GM12864 (cell line): ENCODE data around the gene LRRC4C.
"Not testable (repeated sequence)": the region's sequence is repeated elsewhere in the genome, so short reads cannot be mapped to it uniquely, and the experiment has no call there.

ENCODE experiments used
- DNase-seq: peaks from one replicate; pipeline ENCODE4 v3.0.0-alpha.2; 2011; ENCODE audit warnings: low read depth
- H3K4me3 ChIP-seq: 2 replicates; pipeline ENCODE4 v1.5.1; 2011; ENCODE audit warnings: mild to moderate bottlenecking, low read depth, low read length, control low read depth
- CTCF ChIP-seq: IDR thresholded peaks from 2 replicates; pipeline ENCODE4 v1.5.1; 2011; ENCODE audit warnings: low read depth, mild to moderate bottlenecking, moderate library complexity, low read length, control low read depth, inconsistent platforms; ENCODE audit errors: missing control alignments

Gene LRRC4C

DNA sequence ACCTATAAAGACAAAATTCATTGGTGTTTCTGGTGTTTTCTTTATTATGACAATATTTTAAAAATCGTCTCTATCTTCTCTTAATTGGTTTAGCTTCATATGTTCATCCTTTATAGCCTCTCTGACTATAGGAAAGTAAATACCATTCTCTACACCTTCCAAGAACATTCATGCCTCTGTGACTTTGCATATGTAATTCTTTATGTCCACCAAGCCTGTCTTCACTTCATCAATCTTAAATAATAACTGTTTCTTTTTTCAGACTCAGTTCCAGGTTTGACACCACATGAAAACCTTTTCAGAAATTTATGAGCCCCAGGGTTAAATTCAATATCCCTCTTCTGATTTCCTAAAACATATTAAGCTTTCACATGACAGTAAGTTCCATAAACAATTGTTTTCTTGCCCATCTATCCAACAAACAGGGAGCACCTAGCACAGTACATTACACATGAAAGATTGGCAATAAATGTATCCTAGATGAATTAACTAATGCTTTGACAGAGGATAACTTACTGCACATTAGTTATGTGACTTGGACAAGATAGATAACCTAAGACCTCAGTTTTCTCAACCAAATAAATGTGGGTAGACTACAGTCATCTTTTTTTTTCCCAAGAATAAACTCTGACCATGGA is 886.1 kb downstream of the LRRC4C start:
- no peak overlapping the region for H3K4me3 ChIP-seq
- no peak for TF ChIP-seq CTCF
- DNase-seq = no peak

DNA sequence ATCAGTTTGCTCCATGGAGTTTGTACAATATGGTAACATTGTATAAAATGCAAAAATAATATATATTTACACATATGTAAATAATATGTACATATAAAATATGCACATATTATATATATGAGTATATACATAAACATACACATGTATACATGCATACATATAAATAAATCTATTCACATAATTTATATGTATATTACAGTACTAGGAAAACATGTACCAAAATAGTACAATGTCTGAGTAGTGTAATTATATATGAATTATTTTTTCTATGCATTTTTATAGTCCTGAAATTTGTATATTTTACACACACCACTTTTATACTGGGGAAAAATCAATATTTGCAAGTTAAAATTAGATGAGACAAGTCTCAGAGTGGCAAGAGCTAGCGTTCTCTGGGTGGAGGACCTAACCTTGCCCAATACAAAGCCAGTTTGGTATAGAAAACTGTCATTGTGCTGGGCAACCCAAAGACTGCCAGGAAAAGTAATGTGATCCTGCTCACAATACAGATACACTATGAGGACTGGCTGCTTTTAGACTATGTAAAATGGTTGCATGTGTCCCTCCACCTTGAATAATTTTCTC is 889.4 kb downstream of the LRRC4C start:
- TF ChIP-seq CTCF = no peak
- no peak for DNase-seq
- no peak overlapping the region for H3K4me3 ChIP-seq

DNA sequence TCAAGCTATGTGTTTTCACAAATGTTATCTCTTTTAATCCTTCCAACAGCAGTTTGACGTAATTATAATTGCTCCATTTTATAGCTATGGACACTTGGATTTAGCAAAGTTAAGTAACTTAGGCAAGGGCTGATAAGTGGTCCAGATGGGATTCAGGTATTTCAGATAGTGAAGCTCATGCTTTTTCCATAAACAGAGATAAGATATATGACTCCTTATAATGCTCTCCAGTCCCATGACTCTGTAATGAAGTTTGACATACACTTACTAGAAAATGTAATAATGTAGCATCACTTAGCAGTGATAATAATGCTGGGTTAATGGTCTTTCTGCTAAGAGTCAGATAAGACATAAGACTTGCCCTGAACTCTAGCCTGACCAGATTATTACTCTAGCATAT is 892.1 kb downstream of the LRRC4C start:
- DNase-seq = no peak
- H3K4me3 ChIP-seq = no peak overlapping the region
- no peak for TF ChIP-seq CTCF

DNA sequence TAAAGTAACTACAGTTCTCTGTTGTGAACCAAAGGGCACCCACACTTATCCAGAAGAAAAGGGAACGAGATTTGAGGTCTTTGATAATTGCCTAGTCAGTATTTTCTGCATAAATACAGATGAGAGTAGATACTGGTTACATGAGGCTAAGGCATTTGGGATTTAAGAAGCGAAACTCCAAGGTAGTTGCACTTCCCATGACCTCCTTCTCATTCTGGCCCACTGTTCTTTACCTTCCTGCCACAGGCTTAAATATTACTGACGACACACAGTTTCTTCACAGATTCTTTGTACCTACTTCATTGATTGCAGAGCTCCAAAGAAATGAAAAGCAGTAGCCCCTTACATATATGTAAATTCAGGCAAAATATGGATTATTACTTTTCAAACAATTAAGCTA is 915.3 kb downstream of the LRRC4C start:
- no peak overlapping the region for H3K4me3 ChIP-seq
- DNase-seq = no peak
- no peak for TF ChIP-seq CTCF

DNA sequence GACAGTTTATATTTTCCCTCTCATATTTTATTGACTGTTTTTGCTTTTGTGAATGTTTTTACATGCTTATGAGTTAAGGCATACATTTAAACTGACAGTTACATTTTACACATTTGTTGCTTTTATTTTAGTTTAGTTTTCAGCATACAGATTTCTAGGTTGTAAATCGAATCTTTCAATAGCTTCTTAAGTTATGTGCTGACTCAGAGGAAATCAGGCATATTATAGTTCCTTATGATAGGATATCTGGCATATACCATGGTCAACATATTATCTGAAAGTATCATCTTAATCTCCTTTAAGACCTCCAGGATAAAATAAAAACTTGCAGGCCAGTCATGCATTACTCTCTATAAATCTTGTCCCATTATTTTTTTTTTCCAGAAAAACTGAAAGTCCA is 916.6 kb downstream of the LRRC4C start:
- H3K4me3 ChIP-seq = no peak overlapping the region
- DNase-seq = no peak
- TF ChIP-seq CTCF = no peak

DNA sequence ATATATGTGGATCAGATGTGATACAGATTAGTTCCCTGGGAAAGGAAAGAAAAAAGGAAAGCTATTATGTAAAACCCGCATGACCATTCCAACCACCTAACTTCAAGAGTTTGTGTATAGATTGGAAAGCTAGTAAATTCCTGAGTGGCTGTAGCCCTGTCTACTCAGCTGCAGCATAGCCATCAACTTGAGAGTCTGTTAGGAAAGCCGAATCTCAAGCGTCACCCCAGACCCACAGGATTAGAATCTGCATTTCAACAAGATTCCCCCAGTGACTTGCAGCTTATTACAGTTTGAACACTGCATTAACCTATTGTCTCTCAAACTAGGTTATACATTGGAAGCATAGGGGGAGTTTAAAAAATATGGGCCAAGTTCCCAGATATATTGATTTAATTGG is 921.7 kb downstream of the LRRC4C start:
- no peak for DNase-seq
- H3K4me3 ChIP-seq = no peak overlapping the region
- TF ChIP-seq CTCF = no peak

DNA sequence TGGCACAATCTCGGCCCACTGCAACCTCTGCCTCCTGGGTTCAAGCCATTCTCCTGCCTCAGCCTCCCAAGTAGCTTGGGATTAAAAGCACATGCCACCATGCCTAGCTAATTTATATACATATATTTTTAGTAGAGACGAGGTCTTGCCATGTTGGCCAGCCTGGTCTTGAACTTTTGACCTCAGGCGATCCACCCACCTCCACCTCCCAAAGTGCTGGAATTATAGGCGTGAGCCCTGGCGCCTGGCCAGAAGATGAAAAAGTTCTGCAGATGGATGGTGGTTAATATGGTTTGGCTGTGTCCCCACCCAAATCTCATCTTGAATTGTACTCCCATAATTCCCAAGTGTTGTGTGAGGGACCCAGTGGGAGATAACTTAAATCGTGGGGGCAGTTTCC is 937.4 kb downstream of the LRRC4C start:
- not testable (repeated sequence) for H3K4me3 ChIP-seq, DNase-seq

GRCh38 chr11:40517122-40517521 is 942.3 kb downstream of the LRRC4C start:
- DNase-seq = no peak
- TF ChIP-seq CTCF = no peak
- H3K4me3 ChIP-seq = no peak overlapping the region
